Pancreas (tissue), 10 donors: ENCODE measurements around the gene P2RY13. TPM values are rescaled to one million over a fixed set of nuclear protein-coding genes. Genes with fewer than 3 reads are reported as not detected.

Experiments used
- ATAC-seq, 4 donors: fragments of 200-7000 bp; cut with Tn5 transposase; one replicate each; pipeline versions ENCODE4 v1.8.0 to v1.9.1; 2020; ENCODE audit warnings: mild to moderate bottlenecking in 4 of 4, moderate library complexity in 4 of 4
- DNase-seq, 6 donors: peaks; one replicate each; pipeline ENCODE4 v3.0.0-alpha.2; 2020
- FAIRE-seq: peaks from 2 replicates; lab custom pipeline; 2012; peaks lifted over from hg19 to GRCh38; lab: Jason Lieb, UNC
- H3K27ac ChIP-seq, 4 donors: fragments of 200-600 bp; sonication (generic); 1 replicate in 3 of 4; 2 replicates in 1 of 4; pipeline versions ENCODE4 v1.5.0 to v1.8.0; 2020
- H3K27me3 ChIP-seq, 4 donors: fragments of 200-600 bp; one replicate each; pipeline ENCODE4 v1.8.0; 2021
- H3K36me3 ChIP-seq, 3 donors: fragments of 200-600 bp; sonication (generic) in 1 of 3; one replicate each; pipeline versions ENCODE4 v1.5.0 to v1.8.0; 2020 to 2021
- H3K4me1 ChIP-seq, 3 donors: fragments of 200-600 bp; one replicate each; pipeline ENCODE4 v1.8.0; 2021
- H3K4me3 ChIP-seq, 4 donors: fragments of 200-600 bp; sonication (generic) in 2 of 4; one replicate each; pipeline versions ENCODE4 v1.5.0 to v1.8.0; 2020 to 2021
- H3K9me3 ChIP-seq, 4 donors: fragments of 200-600 bp; one replicate each; pipeline ENCODE4 v1.8.0; 2021
- WGBS, 2 donors: extraction: QIAGEN DNeasy Blood & Tissue Kit; methylation state at CpG; one replicate each; pipeline ENCODE4 v1.1.7; 2013; 5-methylcytosine and 5-hydroxymethylcytosine counted together
- intact Hi-C, 3 donors: fragments of 100-400 bp; cut with DNase I; formaldehyde crosslinking; loops; one replicate each; pipeline versions ENCODE4 v1.11.1 to v1.14.2; 2022
- polyA plus RNA-seq, 2 donors: library from polyadenylated mRNA; stranded (reverse); fragments of 200-250 nt; gene quantifications; one replicate each; pipeline ENCODE4 v1.2.3, GENCODE V29; 2013
- total RNA-seq, 6 donors: library from RNA; stranded (reverse); fragmentation: NEBNext Ultra II Directional in 4 of 6; extraction: Animal tissue kit (Norgen Biotek cat#: 25700) in 4 of 6; gene quantifications; one replicate each; pipeline versions ENCODE4 v1.2.1 to v1.2.4, GENCODE V29; 2021 to 2023
- TF ChIP-seq, protein P1 (sequence below), 4 donors: fragments of 200-600 bp; sonication (generic) in 3 of 4; IDR thresholded peaks; one replicate each; pipeline versions ENCODE4 v1.5.0 to v1.8.0; 2021; ENCODE audit warnings: antibody characterized with exemption in 4 of 4
- donor health status: healthy with polysubstance abuse.
- donor health status: DM: no; HTN: no; CAD: no; lungs with moderate emphysema.
- donor health status: DM: no; HTN: no; CAD: no.
- donor health status: control.
- donor health status: control.
- donor health status: Bipolar disorder and iron deficiency.
- donor health status: DM: yes; HTN: yes; CAD: no.
- donor health status: DM: no; HTN: no; CAD: no.
- donor health status: DM: no; HTN: no; CAD: no.
- donor health status: DM: yes; HTN: yes; CAD: no.

Gene P2RY13
- total and polyA plus RNA-seq, 8 donors, result 0.08 to 1.9 (median 0.23) TPM

DNA sequence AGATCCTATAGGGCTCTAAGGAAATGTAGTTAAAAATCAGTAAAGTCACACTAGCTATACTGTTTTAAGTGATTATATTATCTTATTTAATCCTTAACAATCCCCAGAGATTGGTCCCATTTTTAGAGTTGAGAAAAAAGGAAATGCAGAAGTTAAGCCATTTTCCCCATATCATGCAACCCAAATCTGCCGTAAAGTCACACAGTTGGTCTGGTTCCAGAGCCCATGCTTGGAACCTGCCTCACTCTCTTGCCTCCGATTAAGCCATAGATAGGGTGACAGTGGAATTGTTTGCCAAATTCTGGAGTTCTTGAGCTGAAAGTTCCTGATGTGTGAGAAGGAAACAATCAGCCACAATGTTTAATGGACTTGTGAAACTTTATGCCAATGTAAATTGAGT, 2.3 kb upstream of the P2RY13 start:
- Histone ChIP-seq H3K27me3 (no peaks in the 10 kb centered on the region), H3K36me3 (no peaks in the 10 kb centered on the region), H3K9me3 (no peaks in the 10 kb centered on the region), H3K27ac (no peak overlapping the region), H3K4me3 (no peak overlapping the region), H3K4me1 (no peaks in the 10 kb centered on the region)
- DNase-seq (no peak), ATAC-seq (no peak), FAIRE-seq (no peak)
- TF ChIP-seq, protein P1, sequence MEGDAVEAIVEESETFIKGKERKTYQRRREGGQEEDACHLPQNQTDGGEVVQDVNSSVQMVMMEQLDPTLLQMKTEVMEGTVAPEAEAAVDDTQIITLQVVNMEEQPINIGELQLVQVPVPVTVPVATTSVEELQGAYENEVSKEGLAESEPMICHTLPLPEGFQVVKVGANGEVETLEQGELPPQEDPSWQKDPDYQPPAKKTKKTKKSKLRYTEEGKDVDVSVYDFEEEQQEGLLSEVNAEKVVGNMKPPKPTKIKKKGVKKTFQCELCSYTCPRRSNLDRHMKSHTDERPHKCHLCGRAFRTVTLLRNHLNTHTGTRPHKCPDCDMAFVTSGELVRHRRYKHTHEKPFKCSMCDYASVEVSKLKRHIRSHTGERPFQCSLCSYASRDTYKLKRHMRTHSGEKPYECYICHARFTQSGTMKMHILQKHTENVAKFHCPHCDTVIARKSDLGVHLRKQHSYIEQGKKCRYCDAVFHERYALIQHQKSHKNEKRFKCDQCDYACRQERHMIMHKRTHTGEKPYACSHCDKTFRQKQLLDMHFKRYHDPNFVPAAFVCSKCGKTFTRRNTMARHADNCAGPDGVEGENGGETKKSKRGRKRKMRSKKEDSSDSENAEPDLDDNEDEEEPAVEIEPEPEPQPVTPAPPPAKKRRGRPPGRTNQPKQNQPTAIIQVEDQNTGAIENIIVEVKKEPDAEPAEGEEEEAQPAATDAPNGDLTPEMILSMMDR (IDR thresholded peaks at IDR 0.05), result no peak
- intact Hi-C loops, result no loop called here
- WGBS, 2 donors, result 51 to 53% methylated on average over 2 of the region's 2 CpGs

DNA sequence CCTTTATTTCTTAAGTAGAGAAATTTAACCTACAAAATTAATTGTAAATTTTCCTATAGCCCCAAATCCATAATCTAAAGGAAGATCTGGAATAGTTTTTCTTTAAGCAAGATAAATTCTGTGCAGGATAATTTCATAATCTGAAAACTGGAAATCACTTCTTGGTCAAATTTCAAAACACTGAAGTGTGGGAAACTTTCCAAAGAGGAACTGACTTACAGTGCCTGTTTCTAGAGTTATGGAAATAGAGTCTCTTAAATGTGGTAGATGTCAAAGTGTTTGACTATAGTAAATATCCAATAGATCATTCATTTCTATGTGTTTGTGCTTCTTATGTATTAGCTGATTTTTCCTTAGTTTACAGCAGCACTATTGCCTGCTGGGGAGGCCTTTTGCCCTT, 1.6 kb upstream of the P2RY13 start:
- TF ChIP-seq, protein P1 (IDR thresholded peaks at IDR 0.05), result no peak
- no peaks in the 10 kb centered on the region for H3K27me3 ChIP-seq
- no peaks in the 10 kb centered on the region for H3K9me3 ChIP-seq
- no peaks in the 10 kb centered on the region for H3K36me3 ChIP-seq
- intact Hi-C loops, result no loop called here
- H3K4me3 ChIP-seq, result no peak overlapping the region
- DNase-seq, result no peak
- H3K4me1 ChIP-seq, result no peaks in the 10 kb centered on the region
- FAIRE-seq, result no peak
- peak in 2 of 4 donors; percentile 19 to 41 for ATAC-seq
- no peak overlapping the region for H3K27ac ChIP-seq

GRCh38 chr3:151330379-151330778, 1.0 kb upstream of the P2RY13 start:
- intact Hi-C loops, result no loop called here
- 69 to 75% methylated on average over 4 of the region's 4 CpGs for WGBS, 2 donors
- TF ChIP-seq, protein P1 (IDR thresholded peaks at IDR 0.05), result no peak
- Histone ChIP-seq H3K4me3 (no peak overlapping the region), H3K9me3 (no peaks in the 10 kb centered on the region), H3K27ac (no peak overlapping the region), H3K4me1 (no peaks in the 10 kb centered on the region), H3K36me3 (no peaks in the 10 kb centered on the region), H3K27me3 (no peaks in the 10 kb centered on the region)
- FAIRE-seq, result no peak
- ATAC-seq, result no peak
- no peak for DNase-seq

GRCh38 chr3:151328298-151328995, 902 bp downstream of the P2RY13 start:
- H3K27me3 ChIP-seq, result no peaks in the 10 kb centered on the region
- H3K4me1 ChIP-seq, result no peaks in the 10 kb centered on the region
- intact Hi-C loops, result no loop called here
- TF ChIP-seq, protein P1 (IDR thresholded peaks at IDR 0.05), result no peak
- H3K36me3 ChIP-seq, result no peaks in the 10 kb centered on the region
- 54% methylated on average over 10 of the region's 10 CpGs for WGBS, 2 donors
- H3K4me3 ChIP-seq, result peak overlapping the region in 1 of 4 donors; percentile 17
- no peak for FAIRE-seq
- no peak overlapping the region for H3K27ac ChIP-seq
- no peak for DNase-seq
- no peaks in the 10 kb centered on the region for H3K9me3 ChIP-seq
- peak in 2 of 4 donors; percentile 46 to 55 for ATAC-seq

GRCh38 chr3:151327571-151328198, 1.7 kb downstream of the P2RY13 start:
- Histone ChIP-seq H3K27me3 (no peaks in the 10 kb centered on the region), H3K9me3 (no peaks in the 10 kb centered on the region), H3K36me3 (no peaks in the 10 kb centered on the region), H3K27ac (no peak overlapping the region), H3K4me1 (no peaks in the 10 kb centered on the region), H3K4me3 (no peak overlapping the region)
- WGBS, 2 donors, result 3 to 5% methylated on average over 3 of the region's 3 CpGs
- intact Hi-C loops, result no loop called here
- DNase-seq (no peak), FAIRE-seq (peak; percentile 75), ATAC-seq (peak in 3 of 4 donors; percentile 56 to 69 (median 60))
- TF ChIP-seq, protein P1 (IDR thresholded peaks at IDR 0.05), result peak; percentile 17 to 56 (median 41)
